Left lung (tissue), 10 donors: ENCODE measurements around the gene ZBTB1. TPM values are rescaled to one million over a fixed set of nuclear protein-coding genes. Genes with fewer than 3 reads are reported as not detected.

Source experiments
- ATAC-seq: fragments of 200-7000 bp; cut with Tn5 transposase; one replicate; pipeline ENCODE4 v1.9.1; 2020; ENCODE audit warnings: moderate library complexity
- DNase-seq, 4 donors: peaks; one replicate each; pipeline ENCODE4 v3.0.0-alpha.2; 2013 to 2020
- H3K27ac ChIP-seq, 2 donors: fragments of 200-600 bp; sonication (generic) in 1 of 2; one replicate each; pipeline versions ENCODE4 v1.5.0 to v1.8.0; 2020 to 2021
- H3K27me3 ChIP-seq, 2 donors: fragments of 200-600 bp; sonication (generic) in 1 of 2; one replicate each; pipeline versions ENCODE4 v1.5.0 to v1.8.0; 2020 to 2021
- H3K36me3 ChIP-seq, 2 donors: fragments of 200-600 bp; sonication (generic) in 1 of 2; one replicate each; pipeline versions ENCODE4 v1.5.0 to v1.8.0; 2020 to 2021
- H3K4me1 ChIP-seq, 2 donors: fragments of 200-600 bp; one replicate each; pipeline ENCODE4 v1.8.0; 2021
- H3K4me3 ChIP-seq, 2 donors: fragments of 200-600 bp; sonication (generic) in 1 of 2; one replicate each; pipeline versions ENCODE4 v1.5.0 to v1.8.0; 2020 to 2021; ENCODE audit warnings: mild to moderate bottlenecking in 1 of 2
- H3K9me3 ChIP-seq, 2 donors: fragments of 200-600 bp; sonication (generic) in 1 of 2; one replicate each; pipeline versions ENCODE4 v1.5.0 to v1.8.0; 2020 to 2021
- intact Hi-C, 2 donors: fragments of 100-400 bp; cut with DNase I; formaldehyde crosslinking; loops; one replicate each; pipeline versions ENCODE4 v1.11.2 to v1.14.2; 2022
- polyA plus RNA-seq, 6 donors: library from polyadenylated mRNA; unstranded; fragments of 120-200 nt; gene quantifications; one replicate each; pipeline ENCODE4 v1.2.1, GENCODE V29; 2013; ENCODE audit not compliant: insufficient read length in 6 of 6
- total RNA-seq, 2 donors: library from RNA; stranded (reverse); fragmentation: NEBNext Ultra II Directional; extraction: Animal tissue kit (Norgen Biotek cat#: 25700); gene quantifications; one replicate each; pipeline ENCODE4 v1.2.1, GENCODE V29; 2021
- TF ChIP-seq, protein P1 (sequence below), 2 donors: fragments of 200-600 bp; sonication (generic) in 1 of 2; IDR thresholded peaks; one replicate each; pipeline versions ENCODE4 v1.5.0 to v1.8.0; 2021; ENCODE audit warnings: antibody characterized with exemption in 2 of 2
- donor health status: DM: no; HTN: yes; CAD: no.
- donor health status: DM: no; HTN: no; CAD: no.

Gene ZBTB1
- total and polyA plus RNA-seq, 8 donors = 35.5 to 75.8 (median 70.3) TPM

DNA sequence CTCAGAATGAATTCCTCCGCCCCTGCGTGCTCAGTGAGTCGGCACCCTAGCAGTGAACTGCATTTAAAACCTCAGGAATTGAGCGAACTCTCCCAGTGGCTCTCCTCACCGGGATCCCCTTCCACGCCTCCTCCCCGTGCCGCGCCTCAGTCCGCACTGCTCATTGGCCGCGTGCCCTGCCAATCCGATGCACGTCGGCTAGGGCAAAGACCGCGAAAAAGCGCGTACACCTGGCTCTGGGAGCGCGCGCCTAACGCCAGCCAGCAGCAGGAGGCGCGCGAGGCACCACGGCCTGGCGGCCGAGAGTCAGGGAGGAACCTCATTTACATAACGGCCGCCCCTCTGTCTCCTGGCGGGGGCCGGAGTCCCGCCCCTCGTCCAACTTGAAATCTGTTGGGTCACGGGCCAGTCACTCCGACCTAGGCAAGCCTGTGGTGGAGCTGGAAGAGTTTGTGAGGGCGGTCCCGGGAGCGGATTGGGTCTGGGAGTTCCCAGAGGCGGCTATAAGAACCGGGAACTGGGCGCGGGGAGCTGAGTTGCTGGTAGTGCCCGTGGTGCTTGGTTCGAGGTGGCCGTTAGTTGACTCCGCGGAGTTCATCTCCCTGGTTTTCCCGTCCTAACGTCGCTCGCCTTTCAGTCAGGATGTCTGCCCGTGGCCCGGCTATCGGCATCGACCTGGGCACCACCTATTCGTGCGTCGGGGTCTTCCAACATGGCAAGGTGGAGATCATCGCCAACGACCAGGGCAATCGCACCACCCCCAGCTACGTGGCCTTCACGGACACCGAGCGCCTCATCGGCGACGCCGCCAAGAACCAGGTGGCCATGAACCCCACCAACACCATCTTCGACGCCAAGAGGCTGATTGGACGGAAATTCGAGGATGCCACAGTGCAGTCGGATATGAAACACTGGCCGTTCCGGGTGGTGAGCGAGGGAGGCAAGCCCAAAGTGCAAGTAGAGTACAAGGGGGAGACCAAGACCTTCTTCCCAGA lies 35.9 kb downstream of the ZBTB1 start, which contains the start of gene HSPA2:
HSPA2 (plus strand) TSS at position 534 of the 995 bp plus-strand sequence; CDS start at position 643, 109 bp downstream.
- peak; percentile 96 for ATAC-seq
- TF ChIP-seq, protein P1, sequence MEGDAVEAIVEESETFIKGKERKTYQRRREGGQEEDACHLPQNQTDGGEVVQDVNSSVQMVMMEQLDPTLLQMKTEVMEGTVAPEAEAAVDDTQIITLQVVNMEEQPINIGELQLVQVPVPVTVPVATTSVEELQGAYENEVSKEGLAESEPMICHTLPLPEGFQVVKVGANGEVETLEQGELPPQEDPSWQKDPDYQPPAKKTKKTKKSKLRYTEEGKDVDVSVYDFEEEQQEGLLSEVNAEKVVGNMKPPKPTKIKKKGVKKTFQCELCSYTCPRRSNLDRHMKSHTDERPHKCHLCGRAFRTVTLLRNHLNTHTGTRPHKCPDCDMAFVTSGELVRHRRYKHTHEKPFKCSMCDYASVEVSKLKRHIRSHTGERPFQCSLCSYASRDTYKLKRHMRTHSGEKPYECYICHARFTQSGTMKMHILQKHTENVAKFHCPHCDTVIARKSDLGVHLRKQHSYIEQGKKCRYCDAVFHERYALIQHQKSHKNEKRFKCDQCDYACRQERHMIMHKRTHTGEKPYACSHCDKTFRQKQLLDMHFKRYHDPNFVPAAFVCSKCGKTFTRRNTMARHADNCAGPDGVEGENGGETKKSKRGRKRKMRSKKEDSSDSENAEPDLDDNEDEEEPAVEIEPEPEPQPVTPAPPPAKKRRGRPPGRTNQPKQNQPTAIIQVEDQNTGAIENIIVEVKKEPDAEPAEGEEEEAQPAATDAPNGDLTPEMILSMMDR (IDR thresholded peaks at IDR 0.05) = peak; percentile 74 to 83
- peaks cover 3 to 28% of the 10 kb centered on the region in 2 donors for H3K4me1 ChIP-seq
- H3K27ac ChIP-seq = peak within 1 kb of the TSS; percentile 78 to 83
- peaks cover 0 to 7% of the 10 kb centered on the region in 2 donors for H3K9me3 ChIP-seq
- peak; percentile 96 to 99 (median 99) for DNase-seq
- peak within 1 kb of the TSS; percentile 49 to 55 for H3K4me3 ChIP-seq
- peaks cover 14 to 49% of the 10 kb centered on the region in 2 donors for H3K27me3 ChIP-seq
- intact Hi-C loops = loop anchor here in 1 of 2 donors (10.0 kb wide), 1 partner anchor 94 kb away; no protein-coding TSS in a partner anchor
- no peaks in the 10 kb centered on the region for H3K36me3 ChIP-seq

DNA sequence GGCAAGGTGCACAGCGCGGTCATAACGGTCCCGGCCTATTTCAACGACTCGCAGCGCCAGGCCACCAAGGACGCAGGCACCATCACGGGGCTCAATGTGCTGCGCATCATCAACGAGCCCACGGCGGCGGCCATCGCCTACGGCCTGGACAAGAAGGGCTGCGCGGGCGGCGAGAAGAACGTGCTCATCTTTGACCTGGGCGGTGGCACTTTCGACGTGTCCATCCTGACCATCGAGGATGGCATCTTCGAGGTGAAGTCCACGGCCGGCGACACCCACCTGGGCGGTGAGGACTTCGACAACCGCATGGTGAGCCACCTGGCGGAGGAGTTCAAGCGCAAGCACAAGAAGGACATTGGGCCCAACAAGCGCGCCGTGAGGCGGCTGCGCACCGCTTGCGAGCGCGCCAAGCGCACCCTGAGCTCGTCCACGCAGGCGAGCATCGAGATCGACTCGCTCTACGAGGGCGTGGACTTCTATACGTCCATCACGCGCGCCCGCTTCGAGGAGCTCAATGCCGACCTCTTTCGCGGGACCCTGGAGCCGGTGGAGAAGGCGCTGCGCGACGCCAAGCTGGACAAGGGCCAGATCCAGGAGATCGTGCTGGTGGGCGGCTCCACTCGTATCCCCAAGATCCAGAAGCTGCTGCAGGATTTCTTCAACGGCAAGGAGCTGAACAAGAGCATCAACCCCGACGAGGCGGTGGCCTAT lies 36.8 kb downstream of the ZBTB1 start:
- DNase-seq (peak in 2 of 4 donors; percentile 29 to 80), ATAC-seq (no peak)
- peaks cover 3 to 28% of the 10 kb centered on the region in 2 donors for H3K4me1 ChIP-seq
- H3K27ac ChIP-seq = no peak overlapping the region
- H3K4me3 ChIP-seq = peak overlapping the region; percentile 37 to 49
- no peaks in the 10 kb centered on the region for H3K36me3 ChIP-seq
- TF ChIP-seq, protein P1 (IDR thresholded peaks at IDR 0.05) = no peak
- peaks cover 0 to 7% of the 10 kb centered on the region in 2 donors for H3K9me3 ChIP-seq
- H3K27me3 ChIP-seq = peaks cover 14 to 49% of the 10 kb centered on the region in 2 donors
- intact Hi-C loops = loop anchor here in 1 of 2 donors (10.0 kb wide), 1 partner anchor 93 kb away; no protein-coding TSS in a partner anchor

DNA sequence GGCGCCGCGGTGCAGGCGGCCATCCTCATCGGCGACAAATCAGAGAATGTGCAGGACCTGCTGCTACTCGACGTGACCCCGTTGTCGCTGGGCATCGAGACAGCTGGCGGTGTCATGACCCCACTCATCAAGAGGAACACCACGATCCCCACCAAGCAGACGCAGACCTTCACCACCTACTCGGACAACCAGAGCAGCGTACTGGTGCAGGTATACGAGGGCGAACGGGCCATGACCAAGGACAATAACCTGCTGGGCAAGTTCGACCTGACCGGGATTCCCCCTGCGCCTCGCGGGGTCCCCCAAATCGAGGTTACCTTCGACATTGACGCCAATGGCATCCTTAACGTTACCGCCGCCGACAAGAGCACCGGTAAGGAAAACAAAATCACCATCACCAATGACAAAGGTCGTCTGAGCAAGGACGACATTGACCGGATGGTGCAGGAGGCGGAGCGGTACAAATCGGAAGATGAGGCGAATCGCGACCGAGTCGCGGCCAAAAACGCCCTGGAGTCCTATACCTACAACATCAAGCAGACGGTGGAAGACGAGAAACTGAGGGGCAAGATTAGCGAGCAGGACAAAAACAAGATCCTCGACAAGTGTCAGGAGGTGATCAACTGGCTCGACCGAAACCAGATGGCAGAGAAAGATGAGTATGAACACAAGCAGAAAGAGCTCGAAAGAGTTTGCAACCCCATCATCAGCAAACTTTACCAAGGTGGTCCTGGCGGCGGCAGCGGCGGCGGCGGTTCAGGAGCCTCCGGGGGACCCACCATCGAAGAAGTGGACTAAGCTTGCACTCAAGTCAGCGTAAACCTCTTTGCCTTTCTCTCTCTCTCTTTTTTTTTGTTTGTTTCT lies 37.6 kb downstream of the ZBTB1 start:
- peaks cover 0 to 7% of the 10 kb centered on the region in 2 donors for H3K9me3 ChIP-seq
- intact Hi-C loops = loop anchor here in 1 of 2 donors (10.0 kb wide), 1 partner anchor 93 kb away; no protein-coding TSS in a partner anchor
- no peaks in the 10 kb centered on the region for H3K36me3 ChIP-seq
- peaks cover 3 to 28% of the 10 kb centered on the region in 2 donors for H3K4me1 ChIP-seq
- TF ChIP-seq, protein P1 (IDR thresholded peaks at IDR 0.05) = no peak
- no peak for DNase-seq
- H3K4me3 ChIP-seq = peak overlapping the region; percentile 12 to 18
- no peak for ATAC-seq
- peaks cover 14 to 49% of the 10 kb centered on the region in 2 donors for H3K27me3 ChIP-seq
- H3K27ac ChIP-seq = no peak overlapping the region

DNA sequence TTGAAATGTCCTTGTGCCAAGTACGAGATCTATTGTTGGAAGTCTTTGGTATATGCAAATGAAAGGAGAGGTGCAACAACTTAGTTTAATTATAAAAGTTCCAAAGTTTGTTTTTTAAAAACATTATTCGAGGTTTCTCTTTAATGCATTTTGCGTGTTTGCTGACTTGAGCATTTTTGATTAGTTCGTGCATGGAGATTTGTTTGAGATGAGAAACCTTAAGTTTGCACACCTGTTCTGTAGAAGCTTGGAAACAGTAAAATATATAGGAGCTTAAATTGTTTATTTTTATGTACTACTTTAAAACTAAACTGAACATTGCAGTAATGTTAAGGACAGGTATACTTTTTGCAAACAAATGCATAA lies 38.2 kb downstream of the ZBTB1 start:
- no peak overlapping the region for H3K27ac ChIP-seq
- peaks cover 0 to 7% of the 10 kb centered on the region in 2 donors for H3K9me3 ChIP-seq
- peak overlapping the region; percentile 12 to 18 for H3K4me3 ChIP-seq
- H3K4me1 ChIP-seq = peaks cover 3 to 28% of the 10 kb centered on the region in 2 donors
- no peak for ATAC-seq
- H3K27me3 ChIP-seq = peaks cover 14 to 49% of the 10 kb centered on the region in 2 donors
- no peaks in the 10 kb centered on the region for H3K36me3 ChIP-seq
- no peak for DNase-seq
- intact Hi-C loops = loop anchor here in 1 of 2 donors (10.0 kb wide), 1 partner anchor 92 kb away; no protein-coding TSS in a partner anchor
- TF ChIP-seq, protein P1 (IDR thresholded peaks at IDR 0.05) = no peak
